A172 (cell line): Measurements from ENCODE around the gene TMPRSS11D. TPM values are rescaled to one million over a fixed set of nuclear protein-coding genes. Genes with fewer than 3 reads are reported as not detected.
A peak's percentile ranks its signal among the peaks of the same experiment; 100 is the strongest.

Experiments
- DNase-seq: peaks from one replicate; pipeline ENCODE4 v3.0.0-alpha.2; 2015; ENCODE audit warnings: low spot score
- total RNA-seq: library from RNA; depleted of rRNA; stranded (reverse); fragments of >200 nt; shearing (Covaris generic); gene quantifications from 2 replicates; pipeline ENCODE4 v1.2.3, GENCODE V29; 2014; rRNA removed

TMPRSS11D gene
- not detected in 2 replicates for total RNA-seq

DNA sequence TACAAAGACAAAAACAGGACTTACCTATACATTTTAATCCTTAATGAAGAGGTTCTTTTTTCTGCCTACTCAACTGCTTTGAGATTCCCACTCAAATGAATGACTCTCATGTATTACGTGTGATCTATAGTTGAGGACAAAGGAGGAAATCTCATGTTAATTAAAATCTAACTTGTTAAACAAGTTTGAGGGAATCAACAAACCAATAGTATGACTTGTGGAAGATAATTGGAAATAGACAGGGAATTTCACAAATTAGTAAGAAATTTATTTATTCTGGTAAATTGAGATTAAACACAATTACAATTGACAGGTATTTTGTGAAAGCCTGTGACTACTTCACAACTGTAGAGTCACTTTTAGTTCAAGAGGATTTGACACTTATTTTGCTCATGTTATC, at the start of gene TMPRSS11D:
Gene TMPRSS11D, minus strand, starts transcription at position 101 of the 400 bp plus-strand sequence. Its CDS starts 69 bp downstream, at position 32.
- DNase-seq, result no peak

- DNase-seq, result no peak
These were observed 49.2 kb upstream of the TMPRSS11D start for GRCh38 chr4:67933038-67933437.

- DNase-seq, result no peak
These were observed 47.5 kb upstream of the TMPRSS11D start for GRCh38 chr4:67931256-67931655.

GRCh38 chr4:67929426-67929825, 45.6 kb upstream of the TMPRSS11D start:
- peak; percentile 19 for DNase-seq

DNA sequence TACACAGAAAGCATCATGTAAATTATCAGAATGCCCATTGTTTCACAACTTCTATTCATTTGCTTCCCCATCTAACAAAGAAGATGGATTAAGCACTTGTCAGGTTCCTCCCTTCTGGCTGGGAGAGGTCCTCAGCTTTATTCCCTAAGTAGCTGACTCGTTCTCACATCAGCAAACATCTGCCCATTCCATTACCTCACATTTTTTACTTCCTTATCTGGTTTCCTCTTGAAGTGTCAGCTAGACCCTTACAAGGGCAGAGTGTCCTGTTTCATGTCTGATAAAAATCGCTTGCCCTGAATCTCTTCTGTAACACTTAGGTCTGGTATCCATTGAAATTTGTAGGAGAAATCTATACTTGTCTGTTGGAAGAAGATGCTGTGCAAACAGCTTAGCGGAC, 44.7 kb upstream of the TMPRSS11D start:
- no peak for DNase-seq

- DNase-seq, result no peak
These were observed 43.4 kb upstream of the TMPRSS11D start for GRCh38 chr4:67927251-67927650.

GRCh38 chr4:67926485-67926884, 42.7 kb upstream of the TMPRSS11D start:
- no peak for DNase-seq

DNA sequence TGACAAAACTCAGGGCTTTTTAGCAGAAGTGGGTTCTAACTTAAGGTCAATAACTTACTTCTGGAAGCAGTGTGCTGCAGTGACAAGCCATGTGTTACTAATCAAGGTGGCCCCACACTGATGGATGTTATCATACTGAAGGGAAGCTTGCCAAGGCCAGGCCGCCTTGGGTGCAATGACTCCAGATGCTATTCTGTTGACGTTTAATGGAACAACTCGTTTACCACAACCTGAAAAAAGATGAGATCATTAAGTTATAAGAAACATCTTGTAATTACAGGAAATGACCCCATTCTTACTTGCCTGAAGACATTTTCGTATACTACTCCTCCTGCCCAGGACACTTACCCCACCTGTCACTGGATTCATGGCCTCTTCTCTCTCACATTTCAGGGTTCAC, 38.9 kb upstream of the TMPRSS11D start:
- no peak for DNase-seq

DNA sequence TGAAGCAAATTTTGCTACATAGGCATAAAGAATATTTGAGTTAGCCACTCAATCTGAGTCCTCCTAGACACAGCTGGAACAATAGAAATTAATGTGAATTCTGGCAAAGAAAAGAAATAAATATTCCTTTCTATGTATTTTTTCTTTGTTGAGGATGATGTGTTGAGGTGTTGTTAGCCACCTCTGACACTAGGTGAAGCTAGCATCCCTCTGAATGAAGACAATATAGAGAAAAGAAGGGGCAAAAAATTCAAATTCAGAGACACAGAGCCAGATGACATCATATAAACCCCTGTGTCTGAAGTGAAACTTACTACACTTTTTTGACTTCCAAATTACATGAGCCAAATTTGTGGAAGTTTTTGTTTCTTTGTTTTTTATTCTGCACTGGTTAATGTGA, 34.6 kb upstream of the TMPRSS11D start:
- no peak for DNase-seq

DNA sequence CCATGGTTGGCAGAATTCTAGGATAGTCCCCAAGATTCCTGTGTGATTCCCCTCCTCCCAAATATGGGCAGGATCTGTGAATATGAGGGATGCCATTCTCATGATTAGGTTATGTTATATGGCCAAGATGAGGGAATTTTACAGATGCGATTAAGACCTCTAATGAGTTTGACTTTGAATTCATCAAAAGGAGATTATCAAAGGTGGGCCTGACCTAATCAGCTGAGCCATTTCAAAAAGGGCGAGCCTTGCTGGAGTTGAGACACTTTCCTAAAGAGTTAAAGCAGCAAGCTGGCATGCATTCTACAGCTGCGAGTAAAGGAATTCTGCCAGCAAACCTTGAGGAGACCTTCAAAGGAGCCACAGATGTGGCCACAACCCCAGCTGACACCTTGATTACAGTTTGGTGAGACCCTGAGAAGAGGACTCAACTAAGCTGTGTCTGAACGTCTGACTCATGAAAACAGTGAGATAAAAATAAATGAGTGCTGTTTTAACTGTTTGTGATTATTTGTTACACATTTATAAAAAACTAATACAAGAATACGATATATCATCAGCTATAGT, 31.7 kb upstream of the TMPRSS11D start:
- DNase-seq, result no peak

DNA sequence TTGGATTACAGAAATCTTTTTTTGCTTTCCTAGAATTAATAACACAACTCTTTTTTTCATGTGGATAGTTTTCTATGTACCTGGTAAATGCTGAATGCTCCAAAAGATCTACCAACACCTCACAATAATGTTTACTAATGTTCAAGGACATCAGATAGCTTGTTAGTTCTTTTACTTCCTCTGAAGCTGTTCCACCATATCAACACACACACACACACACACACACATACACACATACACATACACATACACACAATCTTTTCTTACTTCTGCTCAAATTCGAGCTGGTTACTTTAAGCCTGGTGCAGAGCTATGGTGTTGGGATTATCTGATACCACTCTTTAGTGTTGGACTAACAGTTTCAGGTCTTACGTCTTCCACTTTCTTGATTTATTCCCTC, 28.3 kb upstream of the TMPRSS11D start:
- no peak for DNase-seq

DNA sequence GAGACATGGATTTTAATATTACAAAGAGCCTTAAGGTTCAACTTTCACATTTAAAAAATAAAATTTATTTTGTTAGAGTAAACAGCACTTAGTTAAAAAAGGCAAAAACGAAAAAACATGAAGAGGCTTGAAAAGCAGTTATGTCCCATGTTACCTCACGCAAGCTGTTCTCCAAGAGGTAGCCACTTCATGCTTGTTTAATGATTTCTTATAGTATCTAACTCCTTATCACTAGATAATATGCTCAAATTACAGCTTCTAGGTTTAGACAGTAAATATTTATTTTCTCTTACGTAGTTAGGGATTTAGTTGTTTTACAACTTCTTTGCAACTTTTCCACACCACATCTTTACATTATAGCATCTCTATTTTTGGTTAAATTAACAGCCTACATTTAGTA, 27.8 kb upstream of the TMPRSS11D start:
- DNase-seq, result no peak

DNA sequence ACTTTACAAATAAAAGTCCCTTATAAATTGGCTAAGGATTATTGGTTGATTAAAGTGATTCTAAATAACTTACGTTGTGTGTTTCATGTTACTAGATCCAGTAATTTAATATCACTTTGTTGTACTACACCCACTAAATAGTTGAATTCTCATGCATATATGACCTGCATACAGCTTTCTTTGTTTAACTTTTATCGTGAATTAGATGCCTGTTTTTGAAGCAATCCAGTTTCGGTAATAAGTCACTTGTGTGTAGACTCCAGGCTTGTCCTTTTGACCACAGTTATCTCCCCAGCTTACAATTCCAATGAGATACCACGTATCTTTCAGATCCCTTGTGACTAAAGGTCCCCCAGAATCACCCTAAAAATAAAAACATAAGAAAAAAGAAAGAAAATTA, 27.3 kb upstream of the TMPRSS11D start:
- no peak for DNase-seq

GRCh38 chr4:67910585-67910905, 26.7 kb upstream of the TMPRSS11D start:
- DNase-seq, result no peak

GRCh38 chr4:67909905-67910584, 26.2 kb upstream of the TMPRSS11D start:
- DNase-seq, result no peak

- DNase-seq, result no peak
These were observed 23.8 kb upstream of the TMPRSS11D start for GRCh38 chr4:67907650-67908049.

GRCh38 chr4:67899096-67899495, 15.3 kb upstream of the TMPRSS11D start:
- no peak for DNase-seq

DNA sequence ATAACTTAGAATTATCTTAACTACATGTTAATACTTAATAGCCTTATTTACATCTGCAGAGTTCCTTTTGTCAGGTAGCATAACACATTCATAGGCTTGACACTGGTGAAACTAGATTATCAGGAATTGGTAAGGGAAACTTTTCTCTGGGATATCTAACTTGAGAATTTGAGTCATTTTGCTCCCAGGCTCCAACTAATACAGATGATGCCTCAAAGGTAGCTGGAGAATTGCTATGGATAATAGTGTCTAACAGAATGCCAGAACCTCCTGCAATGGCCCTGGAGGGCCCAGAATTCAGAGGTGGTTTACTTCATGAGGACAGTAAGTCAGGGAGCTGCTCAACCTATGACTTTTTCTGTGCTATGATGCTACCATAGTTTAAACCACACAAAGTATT, 13.9 kb upstream of the TMPRSS11D start:
- DNase-seq, result no peak

DNA sequence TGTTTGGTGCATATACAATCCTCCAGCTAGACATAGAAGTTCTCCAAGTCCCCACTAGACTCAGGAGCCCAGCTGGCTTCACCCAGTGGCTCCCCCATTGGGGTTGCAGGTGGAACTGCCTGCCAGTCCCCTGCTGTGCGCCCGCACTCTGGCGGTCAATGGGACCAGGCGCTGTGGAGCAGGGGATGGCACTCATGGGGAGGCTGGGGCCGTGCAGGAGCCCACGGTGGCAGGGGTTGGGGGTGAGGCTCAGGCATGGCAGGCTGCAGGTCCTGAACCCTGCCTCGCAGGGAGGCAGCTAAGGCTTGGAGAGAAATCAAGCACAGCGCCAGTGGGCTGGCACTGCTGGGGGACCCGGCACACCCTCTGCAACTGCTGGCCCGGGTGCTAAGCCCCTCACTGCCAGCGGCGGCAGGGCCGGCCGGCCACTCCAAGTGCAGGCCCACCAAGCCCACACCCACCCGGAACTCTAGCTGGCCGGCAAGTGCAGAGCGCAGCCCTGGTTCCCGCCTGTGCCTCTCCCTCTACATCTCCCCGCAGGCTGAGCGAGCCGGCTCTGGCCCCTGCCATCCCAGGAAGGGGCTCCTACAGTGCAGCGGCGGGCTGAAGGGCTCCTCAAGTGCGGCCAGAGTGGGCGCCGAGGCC, 12.7 kb upstream of the TMPRSS11D start:
- DNase-seq, result no peak

DNA sequence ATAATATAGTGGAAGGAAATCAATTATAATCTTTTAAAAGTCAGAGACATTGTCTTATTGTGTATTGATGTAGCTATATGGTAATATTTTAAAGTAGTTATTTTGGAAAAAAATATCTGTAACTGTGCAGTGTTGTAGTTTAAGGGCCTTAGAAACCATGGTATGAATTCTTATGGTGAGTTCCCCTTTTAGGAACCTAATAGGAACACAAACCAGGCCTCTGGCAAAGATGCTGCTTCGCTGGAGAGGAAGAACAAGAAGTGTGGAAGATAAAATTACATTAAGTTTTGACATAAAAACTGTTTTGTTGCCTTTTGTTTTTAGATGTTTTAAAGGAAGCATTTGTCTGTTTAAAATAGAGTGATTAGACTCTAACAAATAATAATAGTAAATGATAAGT, 10.9 kb upstream of the TMPRSS11D start:
- no peak for DNase-seq

- no peak for DNase-seq
These were observed 9.1 kb upstream of the TMPRSS11D start for GRCh38 chr4:67892905-67893304.

- no peak for DNase-seq
These were observed 8.5 kb upstream of the TMPRSS11D start for GRCh38 chr4:67892253-67892652.

DNA sequence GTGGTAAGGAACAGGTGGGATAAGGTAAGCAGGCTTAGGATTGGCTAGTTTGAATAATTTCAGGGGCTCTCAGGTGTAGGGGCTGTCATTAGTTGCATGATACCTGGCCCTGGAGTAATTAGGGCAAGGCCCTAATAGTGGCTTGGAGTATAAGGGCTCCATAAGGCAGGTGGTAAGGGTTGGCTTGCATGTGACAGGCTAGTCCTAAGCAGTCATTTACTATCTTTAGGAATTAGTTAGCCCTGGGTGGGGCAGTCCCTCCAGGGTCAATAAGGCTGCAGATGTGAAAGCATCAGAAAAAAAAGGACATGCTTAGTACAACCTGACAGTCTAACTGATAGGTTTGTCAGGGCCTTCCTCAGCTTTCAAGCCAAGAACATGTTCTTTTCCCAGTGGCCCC, 7.8 kb upstream of the TMPRSS11D start:
- no peak for DNase-seq
